Stimulated activated CD8-positive, alpha-beta memory T cell treated with anti-CD3 and anti-CD28 coated beads, Interleukin-15, amount 100 ng/mL, for 1 hour (primary cell): ENCODE results near the gene KLHDC10.
"Not testable (repeated sequence)": the region's sequence is repeated elsewhere in the genome, so short reads cannot be mapped to it uniquely, and the experiment has no call there.

ENCODE experiments used
- DNase-seq: peaks from one replicate; pipeline ENCODE4 v3.0.0-alpha.2; 2020; ENCODE audit warnings: low read depth

Gene KLHDC10

GRCh38 chr7:130118294-130118693, 48.0 kb downstream of the KLHDC10 start:
- DNase-seq, result no peak

- DNase-seq, result no peak
Observed at GRCh38 chr7:130118801-130119200, 48.5 kb downstream of the KLHDC10 start.

- no peak for DNase-seq
Observed at GRCh38 chr7:130123501-130123900, 53.2 kb downstream of the KLHDC10 start.

- no peak for DNase-seq
Observed at GRCh38 chr7:130124711-130125110, 54.4 kb downstream of the KLHDC10 start.

GRCh38 chr7:130126840-130127239, 56.5 kb downstream of the KLHDC10 start:
- not testable (repeated sequence) for DNase-seq

GRCh38 chr7:130127404-130127803, 57.1 kb downstream of the KLHDC10 start:
- no peak for DNase-seq

GRCh38 chr7:130127821-130128317, 57.5 kb downstream of the KLHDC10 start:
- no peak for DNase-seq

- DNase-seq, result no peak
Observed at GRCh38 chr7:130129011-130129411, 58.7 kb downstream of the KLHDC10 start.

GRCh38 chr7:130131191-130131834, 61.0 kb downstream of the KLHDC10 start:
- no peak for DNase-seq

- DNase-seq, result no peak
Observed at GRCh38 chr7:130131964-130132875, 61.9 kb downstream of the KLHDC10 start.

- DNase-seq, result no peak
Observed at GRCh38 chr7:130133029-130133782, 62.9 kb downstream of the KLHDC10 start.

- no peak for DNase-seq
Observed at GRCh38 chr7:130134106-130134636, 63.8 kb downstream of the KLHDC10 start.

GRCh38 chr7:130134726-130135125, 64.4 kb downstream of the KLHDC10 start:
- no peak for DNase-seq

- DNase-seq, result no peak
Observed at GRCh38 chr7:130135208-130136205, 65.2 kb downstream of the KLHDC10 start.

- no peak for DNase-seq
Observed at GRCh38 chr7:130136579-130137167, 66.3 kb downstream of the KLHDC10 start.

- no peak for DNase-seq
Observed at GRCh38 chr7:130137207-130137606, 66.9 kb downstream of the KLHDC10 start.

- no peak for DNase-seq
Observed at GRCh38 chr7:130139193-130139960, 69.0 kb downstream of the KLHDC10 start.

GRCh38 chr7:130140551-130141160, 70.3 kb downstream of the KLHDC10 start:
- DNase-seq, result no peak

- no peak for DNase-seq
Observed at GRCh38 chr7:130141161-130141883, 71.0 kb downstream of the KLHDC10 start.
